Thymus (tissue), 11 donors: Measurements from ENCODE around the gene PJA2. TPM values are rescaled to one million over a fixed set of nuclear protein-coding genes. Genes with fewer than 3 reads are reported as not detected.

Experiments used
- DNase-seq, 9 donors: peaks; one replicate each; pipeline ENCODE4 v3.0.0-alpha.2; 2013; ENCODE audit warnings: low spot score in 9 of 9, low read depth in 6 of 9, missing footprints in 1 of 9
- H3K27ac ChIP-seq, 2 donors: one replicate each; pipeline ENCODE4 v1.5.1; 2013; ENCODE audit warnings: control low read depth in 1 of 2, low read depth in 1 of 2, low read length in 1 of 2, mild to moderate bottlenecking in 1 of 2, moderate library complexity in 1 of 2
- H3K27me3 ChIP-seq, 2 donors: one replicate each; pipeline ENCODE4 v1.5.1; 2013; ENCODE audit warnings: low read length in 1 of 2; ENCODE audit not compliant: control insufficient read depth in 2 of 2, insufficient read depth in 1 of 2
- H3K36me3 ChIP-seq, 2 donors: one replicate each; pipeline ENCODE4 v1.5.1; 2013; ENCODE audit warnings: low read length in 1 of 2, mild to moderate bottlenecking in 1 of 2, moderate library complexity in 1 of 2; ENCODE audit not compliant: control insufficient read depth in 2 of 2, insufficient read depth in 2 of 2
- H3K4me1 ChIP-seq, 2 donors: one replicate each; pipeline ENCODE4 v1.5.1; 2013; ENCODE audit warnings: low read length in 2 of 2; ENCODE audit not compliant: control insufficient read depth in 2 of 2, insufficient read depth in 2 of 2
- H3K4me3 ChIP-seq, 2 donors: one replicate each; pipeline ENCODE4 v1.5.1; 2013; ENCODE audit warnings: low read length in 2 of 2, control low read depth in 1 of 2, mild to moderate bottlenecking in 1 of 2
- H3K9me3 ChIP-seq, 2 donors: one replicate each; pipeline ENCODE4 v1.5.1; 2013; ENCODE audit warnings: low read length in 1 of 2, mild to moderate bottlenecking in 1 of 2; ENCODE audit not compliant: control insufficient read depth in 2 of 2, insufficient read depth in 1 of 2
- WGBS: extraction: QIAGEN DNeasy Blood & Tissue Kit; methylation state at CpG from one replicate; pipeline ENCODE4 v1.1.7; 2013; 5-methylcytosine and 5-hydroxymethylcytosine counted together
- polyA plus RNA-seq: library from polyadenylated mRNA; stranded (reverse); fragments of 200-250 nt; gene quantifications from one replicate; pipeline ENCODE4 v1.2.3, GENCODE V29; 2013
- total RNA-seq: library from RNA; stranded (reverse); fragments of 120-200 nt; gene quantifications from one replicate; pipeline ENCODE4 v1.2.4, GENCODE V29; 2013
- donor health status: healthy.

The PJA2 gene
- total and polyA plus RNA-seq, 2 donors: 47.3 to 53.2 TPM

DNA sequence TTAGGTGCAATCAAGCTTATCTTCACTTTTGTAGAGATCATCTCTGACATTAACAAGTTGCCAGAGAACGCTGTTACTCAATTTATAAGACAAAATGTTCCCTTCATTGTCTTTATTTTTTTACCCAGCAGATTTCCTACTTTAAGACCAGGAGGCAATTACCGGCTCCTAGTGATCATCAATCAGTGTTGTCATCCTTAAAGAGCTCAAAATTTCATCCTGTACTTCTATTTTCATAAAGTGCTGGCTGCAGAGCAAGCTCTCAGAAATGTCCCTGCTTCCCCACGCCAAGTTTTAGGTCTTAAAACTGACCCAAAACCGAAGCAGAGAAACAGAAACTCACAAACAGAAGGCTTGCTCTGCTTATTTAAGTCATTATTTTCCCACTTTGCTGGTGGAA, 82.9 kb downstream of the PJA2 start:
- 89% methylated on average over 4 of the region's 4 CpGs for WGBS
- peaks cover 2 to 3% of the 10 kb centered on the region in 2 donors for H3K36me3 ChIP-seq
- no peaks in the 10 kb centered on the region for H3K9me3 ChIP-seq
- no peak for DNase-seq
- no peak overlapping the region for H3K27ac ChIP-seq
- no peaks in the 10 kb centered on the region for H3K27me3 ChIP-seq
- H3K4me1 ChIP-seq: no peaks in the 10 kb centered on the region
- H3K4me3 ChIP-seq: no peak overlapping the region

- Histone ChIP-seq H3K9me3 (no peaks in the 10 kb centered on the region), H3K36me3 (peaks cover 2 to 3% of the 10 kb centered on the region in 2 donors), H3K4me3 (no peak overlapping the region), H3K27me3 (no peaks in the 10 kb centered on the region), H3K27ac (no peak overlapping the region), H3K4me1 (no peaks in the 10 kb centered on the region)
- WGBS: 97% methylated on average over 5 of the region's 5 CpGs
- DNase-seq: no peak
These were observed 84.3 kb downstream of the PJA2 start for GRCh38 chr5:109325456-109325855.

DNA sequence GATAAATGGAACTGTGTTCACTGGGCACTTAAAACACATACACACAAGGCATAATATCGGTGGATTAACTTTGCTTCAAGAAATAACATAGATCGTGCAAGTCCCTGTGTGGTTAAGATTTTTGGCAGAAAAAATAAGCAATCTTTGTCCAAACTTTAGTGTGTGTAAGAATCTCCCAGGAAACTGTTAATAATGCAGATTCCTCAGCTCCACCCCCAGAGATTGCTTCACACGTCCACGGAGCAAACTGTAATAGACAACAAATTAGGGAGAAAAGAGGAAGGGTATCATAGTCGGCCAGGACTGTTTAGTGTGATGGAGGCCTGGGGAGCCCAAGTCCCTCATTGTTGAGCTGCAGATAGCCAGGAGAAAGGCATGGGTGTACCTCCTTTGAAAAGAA, 84.8 kb downstream of the PJA2 start:
- WGBS: 92% methylated on average over 5 of the region's 5 CpGs

DNA sequence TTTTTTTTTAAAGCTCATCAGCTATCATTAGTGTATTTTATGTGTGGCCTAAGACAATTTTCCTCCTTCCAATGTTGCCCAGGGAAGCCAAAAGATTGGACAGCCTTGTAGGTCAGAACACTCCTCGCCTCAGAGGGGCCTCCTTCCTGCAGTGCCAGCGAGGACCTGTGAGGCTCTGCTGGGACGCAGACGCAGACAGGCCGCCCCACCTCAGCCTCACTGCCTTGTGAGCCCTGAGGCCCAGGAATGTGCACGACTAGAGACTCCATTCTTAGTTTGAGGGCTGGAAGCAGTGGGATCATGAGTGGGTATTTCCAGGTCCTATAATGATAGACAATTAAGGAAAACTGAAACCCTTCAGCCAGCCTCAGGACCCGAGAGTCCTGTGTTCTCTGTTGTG, 85.4 kb downstream of the PJA2 start:
- Histone ChIP-seq H3K27ac (no peak overlapping the region), H3K27me3 (no peaks in the 10 kb centered on the region), H3K9me3 (peaks cover 0 to under 1% of the 10 kb centered on the region in 2 donors), H3K4me3 (no peak overlapping the region), H3K4me1 (no peaks in the 10 kb centered on the region), H3K36me3 (peaks cover 0 to 1% of the 10 kb centered on the region in 2 donors)
- 97% methylated on average over 7 of the region's 7 CpGs for WGBS
- no peak for DNase-seq

More for the DNA sequence above, 84.8 kb downstream of the PJA2 start:
- H3K9me3 ChIP-seq: no peaks in the 10 kb centered on the region
- no peaks in the 10 kb centered on the region for H3K27me3 ChIP-seq
- no peaks in the 10 kb centered on the region for H3K4me1 ChIP-seq
- no peak overlapping the region for H3K27ac ChIP-seq
- H3K36me3 ChIP-seq: peaks cover 2 to 3% of the 10 kb centered on the region in 2 donors
- H3K4me3 ChIP-seq: no peak overlapping the region
- no peak for DNase-seq

DNA sequence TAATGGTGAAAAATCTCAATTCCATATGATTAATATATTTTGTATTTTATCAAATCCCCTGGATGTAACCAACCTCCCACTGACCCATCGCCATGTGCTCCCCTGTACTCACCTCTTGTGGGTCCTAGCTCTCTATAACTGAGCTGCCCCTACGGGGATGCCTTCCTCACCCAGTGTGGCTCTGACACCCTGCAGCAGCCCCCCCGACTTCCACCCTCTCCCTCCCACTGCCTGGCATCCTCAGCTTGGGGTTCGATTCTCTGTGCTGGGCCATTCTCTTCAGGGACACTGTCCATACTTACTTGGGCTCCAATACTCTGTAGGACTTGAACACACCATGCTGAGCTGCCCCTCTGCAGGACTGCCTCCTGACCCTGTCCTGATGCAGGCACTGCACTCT, 87.1 kb downstream of the PJA2 start:
- Histone ChIP-seq H3K9me3 (peaks cover 0 to 1% of the 10 kb centered on the region in 2 donors), H3K27ac (no peak overlapping the region), H3K36me3 (no peaks in the 10 kb centered on the region), H3K27me3 (no peaks in the 10 kb centered on the region), H3K4me3 (no peak overlapping the region), H3K4me1 (no peaks in the 10 kb centered on the region)
- no peak for DNase-seq
- WGBS: 97% methylated on average over 4 of the region's 4 CpGs

GRCh38 chr5:109319351-109319750, 90.4 kb downstream of the PJA2 start:
- no peak overlapping the region for H3K27ac ChIP-seq
- no peaks in the 10 kb centered on the region for H3K36me3 ChIP-seq
- no peaks in the 10 kb centered on the region for H3K27me3 ChIP-seq
- WGBS: 96% methylated on average over 7 of the region's 7 CpGs
- H3K4me1 ChIP-seq: no peaks in the 10 kb centered on the region
- H3K9me3 ChIP-seq: peaks cover 0 to 1% of the 10 kb centered on the region in 2 donors
- no peak for DNase-seq
- H3K4me3 ChIP-seq: no peak overlapping the region

- Histone ChIP-seq H3K27me3 (no peaks in the 10 kb centered on the region), H3K4me1 (no peaks in the 10 kb centered on the region), H3K36me3 (no peaks in the 10 kb centered on the region), H3K4me3 (no peak overlapping the region), H3K9me3 (peaks cover 0 to 1% of the 10 kb centered on the region in 2 donors), H3K27ac (no peak overlapping the region)
- 97% methylated on average over 9 of the region's 9 CpGs for WGBS
- DNase-seq: no peak
These were observed 91.2 kb downstream of the PJA2 start for GRCh38 chr5:109318455-109319108.

- no peaks in the 10 kb centered on the region for H3K27me3 ChIP-seq
- no peak for DNase-seq
- no peak overlapping the region for H3K4me3 ChIP-seq
- no peaks in the 10 kb centered on the region for H3K4me1 ChIP-seq
- 97% methylated on average over 4 of the region's 4 CpGs for WGBS
- no peaks in the 10 kb centered on the region for H3K36me3 ChIP-seq
- no peak overlapping the region for H3K27ac ChIP-seq
- peaks cover 0 to 1% of the 10 kb centered on the region in 2 donors for H3K9me3 ChIP-seq
These were observed 93.1 kb downstream of the PJA2 start for GRCh38 chr5:109316634-109317033.

DNA sequence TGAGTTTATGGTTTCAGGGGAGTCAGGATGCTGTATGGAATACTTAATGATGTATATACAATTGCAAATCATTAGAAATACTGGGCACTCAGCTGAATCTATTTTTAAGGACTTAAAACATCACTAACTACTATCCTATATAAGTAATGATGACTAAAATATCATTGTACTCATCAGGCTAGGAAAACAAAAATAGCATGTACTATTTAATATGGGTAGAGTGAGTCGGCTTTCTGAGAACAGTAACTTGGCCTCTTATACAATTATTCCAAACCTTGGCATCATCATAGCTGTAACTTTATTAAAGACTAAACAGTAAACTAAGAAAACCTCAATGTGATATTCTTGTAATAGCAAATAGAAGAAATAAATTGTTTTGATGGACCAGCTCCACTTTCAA, 94.5 kb downstream of the PJA2 start:
- Histone ChIP-seq H3K27me3 (no peaks in the 10 kb centered on the region), H3K4me3 (no peak overlapping the region), H3K9me3 (peaks cover 0 to 1% of the 10 kb centered on the region in 2 donors), H3K4me1 (no peaks in the 10 kb centered on the region), H3K27ac (no peak overlapping the region), H3K36me3 (no peaks in the 10 kb centered on the region)
- 100% methylated on average over 1 of the region's 1 CpG for WGBS
- DNase-seq: no peak
